ENCODE data around the gene RMRP.

- TF ChIP-seq POLR2A (IDR thresholded peaks at IDR 0.05) = no peak
- TF ChIP-seq, protein P1, sequence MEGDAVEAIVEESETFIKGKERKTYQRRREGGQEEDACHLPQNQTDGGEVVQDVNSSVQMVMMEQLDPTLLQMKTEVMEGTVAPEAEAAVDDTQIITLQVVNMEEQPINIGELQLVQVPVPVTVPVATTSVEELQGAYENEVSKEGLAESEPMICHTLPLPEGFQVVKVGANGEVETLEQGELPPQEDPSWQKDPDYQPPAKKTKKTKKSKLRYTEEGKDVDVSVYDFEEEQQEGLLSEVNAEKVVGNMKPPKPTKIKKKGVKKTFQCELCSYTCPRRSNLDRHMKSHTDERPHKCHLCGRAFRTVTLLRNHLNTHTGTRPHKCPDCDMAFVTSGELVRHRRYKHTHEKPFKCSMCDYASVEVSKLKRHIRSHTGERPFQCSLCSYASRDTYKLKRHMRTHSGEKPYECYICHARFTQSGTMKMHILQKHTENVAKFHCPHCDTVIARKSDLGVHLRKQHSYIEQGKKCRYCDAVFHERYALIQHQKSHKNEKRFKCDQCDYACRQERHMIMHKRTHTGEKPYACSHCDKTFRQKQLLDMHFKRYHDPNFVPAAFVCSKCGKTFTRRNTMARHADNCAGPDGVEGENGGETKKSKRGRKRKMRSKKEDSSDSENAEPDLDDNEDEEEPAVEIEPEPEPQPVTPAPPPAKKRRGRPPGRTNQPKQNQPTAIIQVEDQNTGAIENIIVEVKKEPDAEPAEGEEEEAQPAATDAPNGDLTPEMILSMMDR (IDR thresholded peaks at IDR 0.05) = no peak
- TF ChIP-seq POLR2AphosphoS5 (IDR thresholded peaks at IDR 0.05; ENCODE audit: insufficient read depth in 1 of 2, low read depth in 1 of 2) = no peak
Observed at GRCh38 chr9:35619800-35620158, 38.0 kb downstream of the RMRP start.

All from vagina (tissue), 2 donors.